ENCODE measurements around the gene CFAP74. TPM values are rescaled to one million over a fixed set of nuclear protein-coding genes. Genes with fewer than 3 reads are reported as not detected.
A peak's percentile ranks its signal among the peaks of the same experiment; 100 is the strongest.

Gene CFAP74
- total RNA-seq, 2 donors from 2014 or later: under 0.01 TPM; not detected in 1

DNA sequence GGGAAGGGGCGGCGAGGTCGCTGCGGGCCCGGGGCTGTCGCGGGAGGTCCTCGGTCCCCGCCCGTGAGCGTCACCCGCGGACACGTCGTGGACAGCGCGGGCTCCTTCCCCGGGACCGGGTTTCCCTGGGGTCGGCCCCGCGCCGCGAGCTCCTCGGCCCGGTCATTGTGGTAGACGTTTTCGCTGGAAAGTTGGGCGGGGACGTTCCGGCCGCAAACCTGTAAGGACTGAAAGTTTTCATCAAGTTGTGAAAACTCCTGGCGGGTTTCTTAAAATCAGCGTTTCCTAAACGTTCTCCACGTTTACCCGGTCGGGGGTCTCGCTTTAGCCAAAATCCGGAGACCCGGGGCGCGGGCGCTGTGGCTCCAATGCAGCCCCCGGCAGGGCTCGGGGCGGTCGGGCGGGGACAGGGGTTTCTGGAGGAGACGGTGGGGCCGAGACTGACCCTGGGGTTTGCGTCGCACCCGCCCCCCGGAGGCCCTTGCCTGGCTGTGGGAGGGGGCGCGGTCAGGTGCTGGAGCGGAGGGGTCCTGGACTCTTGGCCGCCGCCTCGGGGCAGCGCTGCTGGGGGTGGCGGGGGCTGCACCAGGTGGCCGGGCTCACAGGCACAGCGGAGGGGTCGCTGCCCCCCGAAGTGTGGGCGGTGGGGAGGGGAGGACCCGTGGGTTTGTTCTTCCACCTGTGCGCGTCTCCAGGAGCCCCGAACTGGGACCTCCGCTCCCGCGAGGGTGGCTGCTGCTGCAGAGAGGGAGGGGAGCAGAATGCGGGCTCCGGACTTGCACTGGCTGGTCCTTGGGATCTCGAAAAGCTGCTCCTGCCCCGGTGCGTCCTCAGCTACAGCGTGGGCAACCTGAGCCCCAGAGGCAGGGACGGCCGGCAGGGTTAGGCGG lies 47.5 kb upstream of the CFAP74 start:
- TF ChIP-seq CTCF (IDR thresholded peaks at IDR 0.05) (no peak), POLR2A (IDR thresholded peaks at IDR 0.05) (no peak)
- peak overlapping the region; percentile 11 to 79 (median 68) for H3K27ac ChIP-seq
- H3K4me1 ChIP-seq: peaks cover 28% of the 10 kb centered on the region
- DNase-seq (peak in 1 of 4 donors; percentile 24), ATAC-seq (peak; percentile 2)
- H3K4me3 ChIP-seq: peak overlapping the region; percentile 37 to 67
- H3K27me3 ChIP-seq: no peaks in the 10 kb centered on the region
- no peaks in the 10 kb centered on the region for H3K9me3 ChIP-seq
- 7% methylated on average over 14 to 78 of the region's 84 CpGs for WGBS, 2 donors
- intact Hi-C loops (cut with DNase I): no loop called here
- no peaks in the 10 kb centered on the region for H3K36me3 ChIP-seq (replicated peaks in 1 of 2; ENCODE audit: insufficient read depth in 1 of 2, low read depth in 2 of 2)

- no peaks in the 10 kb centered on the region for H3K9me3 ChIP-seq
- TF ChIP-seq POLR2A (IDR thresholded peaks at IDR 0.05): no peak
- TF ChIP-seq CTCF (IDR thresholded peaks at IDR 0.05): no peak
- WGBS, 2 donors: 0% methylated on average over 3 of the region's 51 CpGs; no CpG with 5 or more reads in 1 of the 2 donors
- peaks cover 28% of the 10 kb centered on the region for H3K4me1 ChIP-seq
- no peaks in the 10 kb centered on the region for H3K27me3 ChIP-seq
- intact Hi-C loops (cut with DNase I): no loop called here
- H3K4me3 ChIP-seq: peak overlapping the region; percentile 37 to 67
- DNase-seq (no peak), ATAC-seq (peak; percentile 40)
- H3K27ac ChIP-seq: peak overlapping the region; percentile 11 to 79 (median 68)
- H3K36me3 ChIP-seq (replicated peaks in 1 of 2; ENCODE audit: insufficient read depth in 1 of 2, low read depth in 2 of 2): no peaks in the 10 kb centered on the region
Observed at GRCh38 chr1:2050461-2050792, 46.8 kb upstream of the CFAP74 start.

DNA sequence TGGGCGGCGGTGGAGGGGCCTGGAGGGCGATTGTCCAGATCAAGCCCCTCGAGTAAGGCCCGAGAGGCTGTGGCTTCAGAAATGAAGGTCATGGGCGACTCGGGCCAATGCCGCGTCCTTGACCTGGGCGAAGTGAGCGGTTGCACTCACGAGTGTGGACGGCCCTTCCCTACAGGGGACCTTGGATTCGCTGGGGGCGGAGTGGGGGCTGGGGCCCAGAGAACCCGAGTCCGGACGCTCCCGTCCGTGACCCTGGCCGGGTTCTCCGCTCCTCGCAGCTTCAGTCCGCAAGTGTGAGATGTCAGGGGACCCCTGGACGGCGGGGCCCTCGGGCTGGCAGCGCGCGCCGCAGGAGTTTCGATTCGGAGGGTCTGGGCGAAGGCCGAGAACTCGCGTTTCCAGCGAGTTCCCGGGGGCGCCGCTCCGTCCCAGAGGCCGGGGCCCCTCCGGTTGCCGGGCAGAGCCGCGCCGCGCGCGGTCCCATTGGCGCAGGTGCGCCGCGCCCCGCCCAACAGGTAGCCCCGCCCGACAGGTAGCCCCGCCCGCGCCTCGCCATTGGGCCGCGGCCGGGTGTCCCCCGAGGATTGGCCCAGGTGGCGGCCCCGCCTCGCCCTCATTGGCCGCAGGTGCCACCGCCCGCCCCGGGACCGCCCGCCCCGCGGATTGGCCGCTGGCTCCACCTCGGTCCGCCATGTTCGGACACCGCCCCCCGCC lies 46.3 kb upstream of the CFAP74 start, which contains the start of gene PRKCZ:
PRKCZ (plus strand) TSS at position 694 of the 714 bp plus-strand sequence. CDS start 220 bp downstream, outside the sequence.
- peaks cover 33% of the 10 kb centered on the region for H3K4me1 ChIP-seq
- intact Hi-C loops (cut with DNase I): no loop called here
- H3K36me3 ChIP-seq (replicated peaks in 1 of 2; ENCODE audit: insufficient read depth in 1 of 2, low read depth in 2 of 2): no peaks in the 10 kb centered on the region
- 2% methylated on average over 70 of the region's 83 CpGs; no CpG with 5 or more reads in 1 of the 2 donors for WGBS, 2 donors
- H3K27me3 ChIP-seq: no peaks in the 10 kb centered on the region
- TF ChIP-seq POLR2A (IDR thresholded peaks at IDR 0.05) (peak in 2 of 3 donors; percentile 45 to 51), CTCF (IDR thresholded peaks at IDR 0.05) (no peak)
- H3K27ac ChIP-seq: peak within 1 kb of the TSS; percentile 40 to 79 (median 68)
- no peaks in the 10 kb centered on the region for H3K9me3 ChIP-seq
- H3K4me3 ChIP-seq: peak within 1 kb of the TSS; percentile 37 to 67
- peak; percentile 93 for ATAC-seq
- DNase-seq: peak; percentile 95 to 97 (median 96)

- intact Hi-C loops (cut with DNase I): no loop called here
- ATAC-seq (peak; percentile 11), DNase-seq (peak; percentile 46 to 58 (median 54))
- H3K4me3 ChIP-seq: no peak overlapping the region
- H3K9me3 ChIP-seq: no peaks in the 10 kb centered on the region
- TF ChIP-seq POLR2A (IDR thresholded peaks at IDR 0.05) (no peak), CTCF (IDR thresholded peaks at IDR 0.05) (peak in 5 of 7 experiments; percentile 10 to 54 (median 49))
- H3K27me3 ChIP-seq: no peaks in the 10 kb centered on the region
- peaks cover 38% of the 10 kb centered on the region for H3K4me1 ChIP-seq
- H3K27ac ChIP-seq: peak overlapping the region in 3 of 4 donors; percentile 63 to 79 (median 67)
- 45 to 55% methylated on average over 10 to 14 of the region's 14 CpGs for WGBS, 2 donors
- no peaks in the 10 kb centered on the region for H3K36me3 ChIP-seq (replicated peaks in 1 of 2; ENCODE audit: insufficient read depth in 1 of 2, low read depth in 2 of 2)
Observed at GRCh38 chr1:2049225-2049717, 45.7 kb upstream of the CFAP74 start.
